ENCODE data around the gene LIMCH1.

Gene LIMCH1

GRCh38 chr4:41741354-41741753, 203.4 kb downstream of the LIMCH1 start:
- DNase-seq: no peak

GRCh38 chr4:41744572-41745291, 206.8 kb downstream of the LIMCH1 start:
- no peak for DNase-seq

- no peak for DNase-seq
Measured at GRCh38 chr4:41745292-41746024, 207.5 kb downstream of the LIMCH1 start.

GRCh38 chr4:41746025-41746439, 208.1 kb downstream of the LIMCH1 start:
- DNase-seq: no peak

GRCh38 chr4:41746440-41747229, 208.7 kb downstream of the LIMCH1 start:
- DNase-seq: no peak

- DNase-seq: no peak
Measured at GRCh38 chr4:41747230-41748055, 209.5 kb downstream of the LIMCH1 start.

GRCh38 chr4:41748074-41748570, 210.2 kb downstream of the LIMCH1 start:
- no peak for DNase-seq

GRCh38 chr4:41748571-41749475, 210.9 kb downstream of the LIMCH1 start, which contains the start of gene PHOX2B:
Gene PHOX2B, minus strand, starts transcription at chr4:41748725. Its CDS starts 115 bp downstream, at chr4:41748610.
- no peak for DNase-seq

- no peak for DNase-seq
Measured at GRCh38 chr4:41749631-41750039, 211.7 kb downstream of the LIMCH1 start.

Data from hematopoietic multipotent progenitor cell treated with erythropoietin and hydrocortisone succinate and interleukin-3 and kit ligand, for 8 days (in vitro differentiated cells).